Left ventricle myocardium inferior (tissue), 1 donor: Measurements from ENCODE around the gene SPG7. TPM values are rescaled to one million over a fixed set of nuclear protein-coding genes. Genes with fewer than 3 reads are reported as not detected.
A peak's percentile ranks its signal among the peaks of the same experiment; 100 is the strongest.

Source experiments
- DNase-seq: peaks from one replicate; pipeline ENCODE4 v3.0.0-alpha.2; 2020
- H3K27ac ChIP-seq: fragments of 200-600 bp; replicated peaks from 2 replicates; pipeline ENCODE4 v1.8.0; 2021
- H3K27me3 ChIP-seq: fragments of 200-600 bp; 2 replicates; pipeline ENCODE4 v1.8.0; 2021; ENCODE audit warnings: low read depth
- H3K36me3 ChIP-seq: fragments of 200-600 bp; 2 replicates; pipeline ENCODE4 v1.8.0; 2021
- H3K4me1 ChIP-seq: fragments of 200-600 bp; 2 replicates; pipeline ENCODE4 v1.8.0; 2021
- H3K4me3 ChIP-seq: fragments of 200-600 bp; 2 replicates; pipeline ENCODE4 v1.8.0; 2021; ENCODE audit warnings: mild to moderate bottlenecking, moderate library complexity
- H3K9me3 ChIP-seq: fragments of 200-600 bp; replicated peaks from 2 replicates; pipeline ENCODE4 v1.8.0; 2021
- intact Hi-C: fragments of 100-400 bp; cut with micrococcal nuclease; formaldehyde crosslinking; loops from one replicate; pipeline ENCODE4 v1.11.0; 2022
- total RNA-seq: library from RNA; stranded (reverse); fragmentation: NEBNext Ultra II Directional; extraction: Animal tissue kit (Norgen Biotek cat#: 25700); gene quantifications from one replicate; pipeline ENCODE4 v1.2.1, GENCODE V29; 2021
- TF ChIP-seq, protein P1 (sequence below): fragments of 200-600 bp; IDR thresholded peaks from 2 replicates; pipeline ENCODE4 v1.8.0; 2021; ENCODE audit warnings: antibody characterized with exemption, mild to moderate bottlenecking, borderline replicate concordance
- donor health status: DM: no; HTN: yes; CAD: no; lungs with severe emphysema.

The SPG7 gene
- total RNA-seq, 1 donor from 2014 or later: 104 TPM

DNA sequence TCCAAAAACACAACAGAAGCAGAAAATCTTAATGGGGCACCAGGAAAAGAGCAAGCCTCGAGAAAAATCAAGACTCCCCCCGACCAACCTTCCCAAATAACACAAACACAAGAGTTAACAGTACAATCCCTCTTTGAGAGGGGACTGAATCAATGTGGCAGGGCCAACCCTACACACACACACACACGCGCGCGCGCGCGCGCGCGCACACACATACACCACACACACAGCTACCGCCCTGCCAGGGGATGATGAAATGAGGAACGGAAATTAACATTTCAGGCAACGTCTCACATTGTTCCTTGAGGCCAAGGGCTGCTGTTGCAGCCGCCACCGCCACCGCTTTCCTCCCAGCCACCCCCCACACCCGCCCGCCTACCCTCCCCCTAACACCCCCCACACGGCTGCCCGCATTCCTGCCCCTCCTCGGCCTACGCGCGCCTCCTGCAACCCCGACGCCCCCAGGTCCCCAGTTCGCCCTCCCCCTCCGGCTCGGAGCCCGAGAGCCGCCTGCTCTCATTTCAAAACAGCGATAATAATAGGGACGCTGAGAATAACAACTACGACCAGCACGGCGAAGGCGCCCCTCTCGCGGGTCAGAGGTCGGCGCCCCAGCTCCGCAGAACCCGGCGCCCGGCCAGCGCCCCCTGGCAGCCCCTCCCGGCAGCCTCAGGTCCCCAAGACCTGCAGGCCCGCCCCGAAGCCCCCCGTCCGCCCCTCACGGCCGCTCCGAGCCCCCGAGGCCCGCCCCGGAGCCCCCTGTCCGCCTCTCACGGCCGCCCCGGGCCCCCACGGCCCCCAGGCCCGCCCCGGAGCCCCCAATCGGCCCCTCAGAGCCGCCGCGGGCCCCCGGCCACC lies 18.9 kb upstream of the SPG7 start:
- intact Hi-C loops: loop anchor here (10.0 kb wide), 1 partner anchor 154 kb away; no protein-coding TSS in a partner anchor
- Histone ChIP-seq H3K4me1 (peaks cover 77% of the 10 kb centered on the region), H3K36me3 (no peaks in the 10 kb centered on the region), H3K9me3 (no peaks in the 10 kb centered on the region), H3K27ac (peak overlapping the region; percentile 98), H3K27me3 (no peaks in the 10 kb centered on the region), H3K4me3 (peak overlapping the region; percentile 93)
- TF ChIP-seq, protein P1, sequence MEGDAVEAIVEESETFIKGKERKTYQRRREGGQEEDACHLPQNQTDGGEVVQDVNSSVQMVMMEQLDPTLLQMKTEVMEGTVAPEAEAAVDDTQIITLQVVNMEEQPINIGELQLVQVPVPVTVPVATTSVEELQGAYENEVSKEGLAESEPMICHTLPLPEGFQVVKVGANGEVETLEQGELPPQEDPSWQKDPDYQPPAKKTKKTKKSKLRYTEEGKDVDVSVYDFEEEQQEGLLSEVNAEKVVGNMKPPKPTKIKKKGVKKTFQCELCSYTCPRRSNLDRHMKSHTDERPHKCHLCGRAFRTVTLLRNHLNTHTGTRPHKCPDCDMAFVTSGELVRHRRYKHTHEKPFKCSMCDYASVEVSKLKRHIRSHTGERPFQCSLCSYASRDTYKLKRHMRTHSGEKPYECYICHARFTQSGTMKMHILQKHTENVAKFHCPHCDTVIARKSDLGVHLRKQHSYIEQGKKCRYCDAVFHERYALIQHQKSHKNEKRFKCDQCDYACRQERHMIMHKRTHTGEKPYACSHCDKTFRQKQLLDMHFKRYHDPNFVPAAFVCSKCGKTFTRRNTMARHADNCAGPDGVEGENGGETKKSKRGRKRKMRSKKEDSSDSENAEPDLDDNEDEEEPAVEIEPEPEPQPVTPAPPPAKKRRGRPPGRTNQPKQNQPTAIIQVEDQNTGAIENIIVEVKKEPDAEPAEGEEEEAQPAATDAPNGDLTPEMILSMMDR: peak; percentile 57
- peak; percentile 76 for DNase-seq

DNA sequence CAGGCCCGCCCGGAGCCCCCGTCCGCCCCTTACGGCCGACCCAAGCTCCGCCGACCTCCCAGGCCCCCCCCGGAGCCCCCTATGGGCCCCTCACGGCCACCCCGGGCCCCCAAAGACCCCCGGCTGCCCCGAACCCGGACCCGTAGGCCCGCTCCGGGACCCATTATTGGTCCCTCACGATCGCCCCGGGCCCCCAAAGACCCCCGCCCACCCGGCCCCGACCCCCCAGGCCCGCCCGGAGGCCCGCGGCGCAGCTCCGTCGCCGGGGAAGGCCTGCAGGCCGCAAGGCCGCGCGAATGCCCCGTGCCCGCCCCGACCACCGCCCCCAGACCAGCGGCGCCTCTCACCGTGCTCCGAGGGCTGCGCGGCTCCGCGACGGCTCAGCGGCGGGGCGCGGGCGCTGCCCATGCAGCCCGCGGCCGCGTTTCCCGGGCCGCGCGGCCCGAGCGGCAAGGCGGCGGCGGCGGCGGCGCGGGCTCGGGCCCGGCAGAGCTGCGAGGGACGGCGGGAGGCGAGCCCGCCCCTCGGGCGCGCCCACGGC lies 18.2 kb upstream of the SPG7 start:
- DNase-seq: no peak
- H3K27ac ChIP-seq: peak overlapping the region; percentile 98
- no peaks in the 10 kb centered on the region for H3K36me3 ChIP-seq
- no peaks in the 10 kb centered on the region for H3K9me3 ChIP-seq
- TF ChIP-seq, protein P1: no peak
- peak overlapping the region; percentile 93 for H3K4me3 ChIP-seq
- H3K4me1 ChIP-seq: peaks cover 70% of the 10 kb centered on the region
- intact Hi-C loops: loop anchor here (10.0 kb wide), 1 partner anchor 155 kb away; no protein-coding TSS in a partner anchor
- H3K27me3 ChIP-seq: no peaks in the 10 kb centered on the region

DNA sequence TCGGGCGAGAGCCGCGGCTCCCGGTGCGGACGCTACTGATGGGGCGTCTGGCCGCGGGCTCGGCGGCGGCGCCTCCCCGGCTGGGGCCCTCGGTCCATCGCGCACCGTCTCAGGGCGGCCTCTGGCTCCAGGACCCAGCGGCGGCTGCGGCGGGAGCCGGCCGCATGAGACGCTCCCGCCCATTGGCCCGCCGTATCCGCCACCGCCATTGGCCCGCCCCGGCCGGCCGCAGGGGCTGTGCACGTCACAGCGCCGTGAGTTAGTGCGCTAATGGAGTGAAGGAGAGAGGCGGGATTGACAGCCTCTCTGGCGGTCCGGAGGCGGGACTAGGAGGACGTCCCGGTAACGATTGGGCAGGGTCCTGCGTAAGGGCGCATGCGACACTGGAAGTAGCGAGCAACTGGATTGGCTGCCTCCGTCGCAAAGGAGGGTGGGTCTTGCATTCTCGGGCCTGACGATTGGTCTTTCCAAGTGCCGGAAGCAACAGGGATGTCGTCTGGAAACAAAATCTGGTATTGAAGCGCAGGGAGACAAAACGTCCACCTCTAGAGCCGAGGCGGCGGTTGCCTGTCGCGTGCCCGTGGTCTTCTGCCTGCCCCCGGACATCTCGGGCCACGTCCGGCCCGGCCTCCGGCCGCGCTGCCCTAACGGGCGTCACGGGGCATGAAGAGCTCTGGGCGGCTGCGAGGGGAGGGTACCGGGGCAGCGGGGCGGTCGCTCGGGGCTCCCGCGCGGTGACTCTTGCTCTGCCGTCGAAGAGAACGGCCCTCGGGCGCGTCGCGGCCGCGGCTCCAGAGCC lies 17.6 kb upstream of the SPG7 start, which contains the start of gene ANKRD11:
Gene ANKRD11 (minus strand): TSS at position 123 of the 799 bp plus-strand sequence. CDS start 173,542 bp downstream, outside the sequence.
- peak; percentile 99 for DNase-seq
- H3K27me3 ChIP-seq: no peaks in the 10 kb centered on the region
- H3K9me3 ChIP-seq: no peaks in the 10 kb centered on the region
- peak within 1 kb of the TSS; percentile 98 for H3K27ac ChIP-seq
- peak within 1 kb of the TSS; percentile 93 for H3K4me3 ChIP-seq
- H3K4me1 ChIP-seq: peaks cover 63% of the 10 kb centered on the region
- intact Hi-C loops: no loop called here
- TF ChIP-seq, protein P1: no peak
- H3K36me3 ChIP-seq: no peaks in the 10 kb centered on the region

DNA sequence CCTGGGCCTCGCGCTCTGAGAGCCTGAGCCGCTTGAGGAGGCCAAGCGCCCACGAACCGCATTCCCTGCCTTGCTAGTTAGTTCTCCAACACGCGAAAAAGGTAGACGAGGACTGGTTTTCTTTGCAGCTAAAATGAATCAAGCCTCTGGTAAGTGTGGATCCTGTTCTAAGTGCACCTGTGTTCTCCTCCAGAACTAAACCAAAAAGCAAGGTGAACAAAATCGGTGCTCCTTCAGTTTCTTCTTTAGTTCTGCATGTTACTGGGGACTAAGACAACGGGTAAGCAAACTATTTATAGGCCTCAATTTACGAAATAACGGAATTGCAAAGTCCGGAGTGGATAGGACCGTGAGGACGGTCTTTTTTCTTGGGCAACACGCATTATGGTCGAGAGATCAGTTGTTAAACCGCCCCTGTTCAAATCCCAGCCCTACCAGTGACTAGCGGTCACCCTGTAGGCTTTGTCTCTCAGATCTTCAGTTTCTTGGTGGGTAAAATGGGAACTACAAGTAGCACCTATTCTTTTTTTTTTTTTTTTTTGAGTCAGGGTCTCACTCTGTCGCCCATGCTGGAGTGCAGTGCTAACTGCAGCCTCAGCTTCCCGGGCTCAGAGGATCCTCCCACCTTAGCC lies 16.8 kb upstream of the SPG7 start:
- no peak for DNase-seq
- no peaks in the 10 kb centered on the region for H3K36me3 ChIP-seq
- no peaks in the 10 kb centered on the region for H3K27me3 ChIP-seq
- TF ChIP-seq, protein P1: peak; percentile 23
- peak overlapping the region; percentile 93 for H3K4me3 ChIP-seq
- peaks cover 56% of the 10 kb centered on the region for H3K4me1 ChIP-seq
- H3K9me3 ChIP-seq: no peaks in the 10 kb centered on the region
- peak overlapping the region; percentile 95 for H3K27ac ChIP-seq
- intact Hi-C loops: no loop called here
